Common myeloid progenitor, CD34-positive (primary cell): ENCODE results near the gene SLC25A25.

Source experiments
- CTCF ChIA-PET: fragments of 350-600 bp; sonication (Branson Sonifier 250); formaldehyde crosslinking; loops from one replicate; lab custom pipeline; 2021; ENCODE audit warnings: antibody characterized with exemption; lab: Charles Lee
- POLR2A ChIA-PET: fragments of 350-600 bp; sonication (Branson Sonifier 250); formaldehyde crosslinking; loops from one replicate; lab custom pipeline; 2021; ENCODE audit warnings: antibody characterized with exemption; lab: Charles Lee
- DNase-seq, 3 donors: peaks; one replicate each; pipeline versions ENCODE4 v3.0.0 to v3.0.0-alpha.2; 2013
- H3K27ac ChIP-seq, 2 experiments: 1 replicate in 1 of 2; 2 replicates in 1 of 2; pipeline ENCODE4 v1.7.0; 2013; ENCODE audit warnings: inconsistent platforms in 2 of 2, low read length in 2 of 2, mild to moderate bottlenecking in 2 of 2, low read depth in 1 of 2, moderate library complexity in 1 of 2; ENCODE audit not compliant: severe bottlenecking in 2 of 2, insufficient read depth in 1 of 2, poor library complexity in 1 of 2
- H3K27me3 ChIP-seq, 5 experiments: replicated peaks in 2 of 5; 1 replicate in 3 of 5; 2 replicates in 2 of 5; pipeline versions ENCODE4 v1.6.1 to v1.7.0; 2013; ENCODE audit warnings: low read length in 4 of 5, mild to moderate bottlenecking in 2 of 5, moderate library complexity in 2 of 5, inconsistent platforms in 1 of 5; ENCODE audit not compliant: insufficient read depth in 5 of 5, control insufficient read depth in 4 of 5
- H3K36me3 ChIP-seq, 4 experiments: 1 replicate in 2 of 4; 2 replicates in 2 of 4; pipeline versions ENCODE4 v1.6.1 to v1.7.0; 2013; ENCODE audit warnings: low read length in 3 of 4, control low read depth in 1 of 4, mild to moderate bottlenecking in 1 of 4; ENCODE audit not compliant: control insufficient read depth in 4 of 4, insufficient read depth in 4 of 4
- H3K4me1 ChIP-seq, 4 experiments: 1 replicate in 3 of 4; 2 replicates in 1 of 4; pipeline versions ENCODE4 v1.6.1 to v1.7.1; 2013; ENCODE audit warnings: low read length in 3 of 4, mild to moderate bottlenecking in 3 of 4, control low read depth in 1 of 4, inconsistent platforms in 1 of 4, moderate library complexity in 1 of 4; ENCODE audit not compliant: control insufficient read depth in 4 of 4, insufficient read depth in 4 of 4; ENCODE audit errors: control extremely low read depth in 1 of 4
- H3K4me3 ChIP-seq, 7 experiments: 1 replicate in 4 of 7; 2 replicates in 3 of 7; pipeline versions ENCODE4 v1.5.1 to v1.7.0; 2013; ENCODE audit warnings: mild to moderate bottlenecking in 7 of 7, low read length in 6 of 7, moderate library complexity in 6 of 7, inconsistent platforms in 2 of 7, low read depth in 2 of 7, control low read depth in 1 of 7; ENCODE audit not compliant: insufficient read depth in 4 of 7, control insufficient read depth in 1 of 7; ENCODE audit errors: extremely low read depth in 1 of 7
- H3K9me3 ChIP-seq, 5 experiments: 1 replicate in 4 of 5; 2 replicates in 1 of 5; pipeline versions ENCODE4 v1.6.1 to v1.7.1; 2013; ENCODE audit warnings: low read length in 4 of 5, mild to moderate bottlenecking in 2 of 5, inconsistent platforms in 1 of 5, low read depth in 1 of 5, moderate library complexity in 1 of 5; ENCODE audit not compliant: control insufficient read depth in 4 of 5, insufficient read depth in 2 of 5; ENCODE audit errors: control extremely low read depth in 1 of 5
- WGBS: methylation state at CpG from one replicate; pipeline ENCODE4 v1.1.5; 2013; ENCODE audit not compliant: insufficient coverage; 5-methylcytosine and 5-hydroxymethylcytosine counted together

Gene SLC25A25

GRCh38 chr9:128099231-128099931 lies 31.3 kb downstream of the SLC25A25 start:
- ChIA-PET POLR2A (no interaction called here), CTCF (interaction anchor here (0.9 to 4.4 kb wide), 8 partner anchors 11 to 157 kb away, joined by 3 to 21 read pairs (median 6); no protein-coding TSS in a partner anchor)
- WGBS = 93% methylated on average over 14 of the region's 16 CpGs
- Histone ChIP-seq H3K27me3 (no peaks in the 10 kb centered on the region), H3K4me1 (peaks cover 2 to 52% (median 49%) of the 10 kb centered on the region in 4 experiments), H3K9me3 (no peaks in the 10 kb centered on the region), H3K36me3 (peaks cover 0 to 44% (median 23%) of the 10 kb centered on the region in 4 experiments), H3K4me3 (no peak overlapping the region), H3K27ac (peak overlapping the region in 1 of 2 experiments; percentile 29)
- DNase-seq = peak in 1 of 3 donors; percentile 47

- peak in 1 of 3 donors; percentile 31 for DNase-seq
- Histone ChIP-seq H3K9me3 (no peaks in the 10 kb centered on the region), H3K4me1 (peaks cover 0 to 49% (median 44%) of the 10 kb centered on the region in 4 experiments), H3K27ac (no peak overlapping the region), H3K4me3 (peak overlapping the region in 1 of 7 experiments; percentile 8), H3K27me3 (no peaks in the 10 kb centered on the region), H3K36me3 (peaks cover 0 to 45% (median 23%) of the 10 kb centered on the region in 4 experiments)
- POLR2A ChIA-PET = no interaction called here
- 43% methylated on average over 14 of the region's 16 CpGs for WGBS
- CTCF ChIA-PET = interaction anchor here (0.8 to 4.4 kb wide), 9 partner anchors 11 to 157 kb away, joined by 3 to 21 read pairs (median 4); no protein-coding TSS in a partner anchor
Observed at GRCh38 chr9:128099932-128100491, 32.0 kb downstream of the SLC25A25 start.

GRCh38 chr9:128100581-128100980 lies 32.5 kb downstream of the SLC25A25 start:
- CTCF ChIA-PET = interaction anchor here (0.8 to 4.4 kb wide), 7 partner anchors 10 to 158 kb away, joined by 3 to 21 read pairs (median 5); no protein-coding TSS in a partner anchor
- peaks cover 0 to 44% (median 26%) of the 10 kb centered on the region in 4 experiments for H3K36me3 ChIP-seq
- DNase-seq = no peak
- 94% methylated on average over 10 of the region's 10 CpGs for WGBS
- no peak overlapping the region for H3K4me3 ChIP-seq
- POLR2A ChIA-PET = no interaction called here
- peaks cover 0 to 45% (median 41%) of the 10 kb centered on the region in 4 experiments for H3K4me1 ChIP-seq
- no peak overlapping the region for H3K27ac ChIP-seq
- H3K9me3 ChIP-seq = no peaks in the 10 kb centered on the region
- H3K27me3 ChIP-seq = no peaks in the 10 kb centered on the region

GRCh38 chr9:128101231-128101661 lies 33.2 kb downstream of the SLC25A25 start:
- H3K27me3 ChIP-seq = no peaks in the 10 kb centered on the region
- peaks cover 0 to 45% (median 41%) of the 10 kb centered on the region in 4 experiments for H3K4me1 ChIP-seq
- no peak overlapping the region for H3K27ac ChIP-seq
- POLR2A ChIA-PET = no interaction called here
- DNase-seq = no peak
- no peak overlapping the region for H3K4me3 ChIP-seq
- H3K9me3 ChIP-seq = no peaks in the 10 kb centered on the region
- peaks cover 0 to 50% (median 32%) of the 10 kb centered on the region in 4 experiments for H3K36me3 ChIP-seq
- over 99% methylated on average over 12 of the region's 12 CpGs for WGBS
- CTCF ChIA-PET = interaction anchor here (1.2 to 4.4 kb wide), 4 partner anchors 12 to 159 kb away, joined by 4 to 21 read pairs (median 11); no protein-coding TSS in a partner anchor

GRCh38 chr9:128101690-128102089 lies 33.7 kb downstream of the SLC25A25 start:
- ChIA-PET CTCF (interaction anchor here (1.7 to 4.4 kb wide), 4 partner anchors 8 to 159 kb away, joined by 12 to 21 read pairs (median 13); no protein-coding TSS in a partner anchor), POLR2A (no interaction called here)
- Histone ChIP-seq H3K27ac (no peak overlapping the region), H3K4me1 (peaks cover 0 to 45% (median 42%) of the 10 kb centered on the region in 4 experiments), H3K4me3 (no peak overlapping the region), H3K9me3 (no peaks in the 10 kb centered on the region), H3K36me3 (peaks cover 0 to 54% (median 36%) of the 10 kb centered on the region in 4 experiments), H3K27me3 (no peaks in the 10 kb centered on the region)
- WGBS = 94% methylated on average over 20 of the region's 20 CpGs
- DNase-seq = no peak

GRCh38 chr9:128102196-128102595 lies 34.2 kb downstream of the SLC25A25 start:
- Histone ChIP-seq H3K4me1 (peaks cover 0 to 45% (median 41%) of the 10 kb centered on the region in 4 experiments), H3K4me3 (no peak overlapping the region), H3K27me3 (no peaks in the 10 kb centered on the region), H3K27ac (no peak overlapping the region), H3K9me3 (no peaks in the 10 kb centered on the region), H3K36me3 (peaks cover 0 to 59% (median 41%) of the 10 kb centered on the region in 4 experiments)
- ChIA-PET POLR2A (no interaction called here), CTCF (interaction anchor here (1.1 to 4.4 kb wide), 6 partner anchors 8 to 159 kb away, joined by 3 to 21 read pairs (median 12); no protein-coding TSS in a partner anchor)
- WGBS = 96% methylated on average over 12 of the region's 13 CpGs
- DNase-seq = no peak
